SH-SY5Y (cell line): ENCODE results near the gene ZNF445.

Experiments
- GATA2 ChIP-seq: IDR thresholded peaks from 2 replicates; pipeline ENCODE4 v1.6.1; 2011; ENCODE audit warnings: mild to moderate bottlenecking, low read depth, low read length
- GATA3 ChIP-seq: IDR thresholded peaks from 2 replicates; pipeline ENCODE4 v1.6.1; 2011; ENCODE audit warnings: low read depth, mild to moderate bottlenecking, low read length, moderate library complexity

DNA sequence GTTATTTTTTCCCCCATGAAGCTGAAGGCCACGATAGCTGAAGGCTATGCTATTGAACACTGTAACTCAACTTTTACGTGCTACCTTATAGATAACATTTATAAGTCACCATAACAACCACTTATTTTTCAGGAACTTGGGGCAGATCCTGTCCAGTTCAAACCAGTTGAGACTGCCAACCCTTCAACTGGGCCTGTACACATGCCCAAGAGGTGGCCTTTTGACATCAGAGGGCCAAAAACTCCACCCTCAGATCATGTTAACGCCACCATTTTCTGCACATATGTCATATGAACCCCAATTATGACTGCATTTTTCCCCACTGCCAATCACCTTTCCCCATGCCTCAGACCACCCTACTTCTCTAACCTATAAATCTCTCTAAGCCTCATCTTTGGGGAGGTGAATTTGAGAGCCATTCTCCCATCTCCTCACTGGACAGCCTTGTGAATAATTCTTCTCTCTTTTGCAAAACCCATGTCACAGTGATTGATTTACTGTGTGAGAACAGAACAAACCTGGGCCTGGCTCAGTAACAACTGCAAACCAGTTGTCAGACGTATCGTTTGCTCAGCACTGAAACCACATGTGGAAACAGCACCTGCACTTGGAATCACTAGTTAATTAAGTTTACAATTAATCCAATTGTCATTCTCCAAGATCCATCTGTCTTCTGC lies 42.5 kb downstream of the ZNF445 start:
- TF ChIP-seq GATA2 (no peak), GATA3 (no peak)
